HL-60 (cell line): ENCODE results near the gene MRPL21.

Experiments
- DNase-seq, 2 experiments: peaks; one replicate each; pipeline ENCODE4 v3.0.0-alpha.2; 2010 to 2020; ENCODE audit warnings: low read depth in 1 of 2, low spot score in 1 of 2
- H3K27ac ChIP-seq: fragments of 250-450 bp; sonication (Bioruptor Pico); replicated peaks from 2 replicates; pipeline ENCODE4 v1.5.1; 2020; ENCODE audit warnings: mild to moderate bottlenecking, moderate library complexity
- H3K27me3 ChIP-seq: fragments of 250-450 bp; sonication (Bioruptor Pico); 2 replicates; pipeline ENCODE4 v1.5.1; 2021; ENCODE audit warnings: mild to moderate bottlenecking, moderate library complexity; ENCODE audit not compliant: insufficient read depth, poor library complexity, severe bottlenecking
- H3K4me3 ChIP-seq: replicated peaks from 2 replicates; pipeline ENCODE4 v1.5.1; 2011; ENCODE audit warnings: mild to moderate bottlenecking, control low read depth, low read length; ENCODE audit not compliant: insufficient read depth
- GABPA ChIP-seq: IDR thresholded peaks from 2 replicates; pipeline ENCODE4 v1.6.1; 2012; ENCODE audit warnings: low read depth
- POLR2AphosphoS5 ChIP-seq: IDR thresholded peaks from 2 replicates; pipeline ENCODE4 v1.6.1; 2012; ENCODE audit warnings: low read depth
- SPI1 ChIP-seq: IDR thresholded peaks from 2 replicates; pipeline ENCODE4 v1.6.1; 2012; ENCODE audit warnings: low read depth, mild to moderate bottlenecking, borderline replicate concordance
- TF ChIP-seq, protein P1 (sequence below): IDR thresholded peaks from one replicate; pipeline ENCODE4 v1.5.1; 2011; ENCODE audit warnings: low read length, control low read depth, inconsistent platforms; ENCODE audit not compliant: insufficient read depth
- TF ChIP-seq, protein P2 (sequence below): IDR thresholded peaks from 2 replicates; pipeline ENCODE4 v1.6.1; 2012; ENCODE audit warnings: low read depth; ENCODE audit not compliant: insufficient replicate concordance

Gene MRPL21

DNA sequence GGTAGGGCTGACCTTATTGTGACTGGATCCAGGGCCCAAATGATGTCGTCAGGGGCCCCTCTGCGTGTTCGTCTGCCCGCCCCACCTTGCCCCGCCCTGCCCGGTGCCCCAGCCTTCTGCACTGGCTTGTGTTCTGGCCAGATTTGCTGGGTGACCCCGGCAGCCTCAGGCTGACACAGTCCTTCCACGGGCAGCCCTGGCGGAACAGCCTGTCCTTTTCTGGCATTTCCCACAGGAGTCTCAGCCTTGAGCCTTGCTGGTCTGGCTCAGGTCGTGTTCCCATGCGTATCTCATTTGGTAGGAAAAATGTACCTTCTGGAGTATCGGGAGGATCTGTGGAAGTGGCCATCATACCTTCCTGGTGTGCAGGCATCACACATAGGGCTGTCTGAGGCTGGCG, 31.0 kb upstream of the MRPL21 start:
- Histone ChIP-seq H3K27ac (no peak overlapping the region), H3K4me3 (no peak overlapping the region), H3K27me3 (no peaks in the 10 kb centered on the region)
- TF ChIP-seq SPI1 = no peak
- TF ChIP-seq, protein P1, sequence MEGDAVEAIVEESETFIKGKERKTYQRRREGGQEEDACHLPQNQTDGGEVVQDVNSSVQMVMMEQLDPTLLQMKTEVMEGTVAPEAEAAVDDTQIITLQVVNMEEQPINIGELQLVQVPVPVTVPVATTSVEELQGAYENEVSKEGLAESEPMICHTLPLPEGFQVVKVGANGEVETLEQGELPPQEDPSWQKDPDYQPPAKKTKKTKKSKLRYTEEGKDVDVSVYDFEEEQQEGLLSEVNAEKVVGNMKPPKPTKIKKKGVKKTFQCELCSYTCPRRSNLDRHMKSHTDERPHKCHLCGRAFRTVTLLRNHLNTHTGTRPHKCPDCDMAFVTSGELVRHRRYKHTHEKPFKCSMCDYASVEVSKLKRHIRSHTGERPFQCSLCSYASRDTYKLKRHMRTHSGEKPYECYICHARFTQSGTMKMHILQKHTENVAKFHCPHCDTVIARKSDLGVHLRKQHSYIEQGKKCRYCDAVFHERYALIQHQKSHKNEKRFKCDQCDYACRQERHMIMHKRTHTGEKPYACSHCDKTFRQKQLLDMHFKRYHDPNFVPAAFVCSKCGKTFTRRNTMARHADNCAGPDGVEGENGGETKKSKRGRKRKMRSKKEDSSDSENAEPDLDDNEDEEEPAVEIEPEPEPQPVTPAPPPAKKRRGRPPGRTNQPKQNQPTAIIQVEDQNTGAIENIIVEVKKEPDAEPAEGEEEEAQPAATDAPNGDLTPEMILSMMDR = no peak
- DNase-seq = no peak

DNA sequence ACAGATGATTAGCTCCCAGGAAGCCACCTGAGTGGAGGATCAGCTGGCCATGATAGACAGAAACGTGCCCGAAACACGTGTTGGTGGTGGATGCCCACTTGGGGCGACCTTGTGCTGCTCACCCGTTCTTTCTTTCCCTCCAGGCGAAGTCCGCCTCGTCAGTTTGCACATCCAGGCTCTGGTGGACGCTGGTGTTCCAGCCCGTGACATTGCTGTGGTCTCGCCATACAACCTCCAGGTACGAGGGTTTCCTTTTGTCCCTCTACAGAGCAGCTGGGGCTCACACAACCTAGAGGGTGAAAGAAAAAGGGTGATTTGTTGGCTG, 30.7 kb upstream of the MRPL21 start:
- no peaks in the 10 kb centered on the region for H3K27me3 ChIP-seq
- H3K27ac ChIP-seq = no peak overlapping the region
- TF ChIP-seq, protein P2, sequence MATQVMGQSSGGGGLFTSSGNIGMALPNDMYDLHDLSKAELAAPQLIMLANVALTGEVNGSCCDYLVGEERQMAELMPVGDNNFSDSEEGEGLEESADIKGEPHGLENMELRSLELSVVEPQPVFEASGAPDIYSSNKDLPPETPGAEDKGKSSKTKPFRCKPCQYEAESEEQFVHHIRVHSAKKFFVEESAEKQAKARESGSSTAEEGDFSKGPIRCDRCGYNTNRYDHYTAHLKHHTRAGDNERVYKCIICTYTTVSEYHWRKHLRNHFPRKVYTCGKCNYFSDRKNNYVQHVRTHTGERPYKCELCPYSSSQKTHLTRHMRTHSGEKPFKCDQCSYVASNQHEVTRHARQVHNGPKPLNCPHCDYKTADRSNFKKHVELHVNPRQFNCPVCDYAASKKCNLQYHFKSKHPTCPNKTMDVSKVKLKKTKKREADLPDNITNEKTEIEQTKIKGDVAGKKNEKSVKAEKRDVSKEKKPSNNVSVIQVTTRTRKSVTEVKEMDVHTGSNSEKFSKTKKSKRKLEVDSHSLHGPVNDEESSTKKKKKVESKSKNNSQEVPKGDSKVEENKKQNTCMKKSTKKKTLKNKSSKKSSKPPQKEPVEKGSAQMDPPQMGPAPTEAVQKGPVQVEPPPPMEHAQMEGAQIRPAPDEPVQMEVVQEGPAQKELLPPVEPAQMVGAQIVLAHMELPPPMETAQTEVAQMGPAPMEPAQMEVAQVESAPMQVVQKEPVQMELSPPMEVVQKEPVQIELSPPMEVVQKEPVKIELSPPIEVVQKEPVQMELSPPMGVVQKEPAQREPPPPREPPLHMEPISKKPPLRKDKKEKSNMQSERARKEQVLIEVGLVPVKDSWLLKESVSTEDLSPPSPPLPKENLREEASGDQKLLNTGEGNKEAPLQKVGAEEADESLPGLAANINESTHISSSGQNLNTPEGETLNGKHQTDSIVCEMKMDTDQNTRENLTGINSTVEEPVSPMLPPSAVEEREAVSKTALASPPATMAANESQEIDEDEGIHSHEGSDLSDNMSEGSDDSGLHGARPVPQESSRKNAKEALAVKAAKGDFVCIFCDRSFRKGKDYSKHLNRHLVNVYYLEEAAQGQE = no peak
- TF ChIP-seq POLR2AphosphoS5 (no peak), GABPA (no peak), SPI1 (no peak)
- TF ChIP-seq, protein P1 = no peak
- no peak overlapping the region for H3K4me3 ChIP-seq
- no peak for DNase-seq

DNA sequence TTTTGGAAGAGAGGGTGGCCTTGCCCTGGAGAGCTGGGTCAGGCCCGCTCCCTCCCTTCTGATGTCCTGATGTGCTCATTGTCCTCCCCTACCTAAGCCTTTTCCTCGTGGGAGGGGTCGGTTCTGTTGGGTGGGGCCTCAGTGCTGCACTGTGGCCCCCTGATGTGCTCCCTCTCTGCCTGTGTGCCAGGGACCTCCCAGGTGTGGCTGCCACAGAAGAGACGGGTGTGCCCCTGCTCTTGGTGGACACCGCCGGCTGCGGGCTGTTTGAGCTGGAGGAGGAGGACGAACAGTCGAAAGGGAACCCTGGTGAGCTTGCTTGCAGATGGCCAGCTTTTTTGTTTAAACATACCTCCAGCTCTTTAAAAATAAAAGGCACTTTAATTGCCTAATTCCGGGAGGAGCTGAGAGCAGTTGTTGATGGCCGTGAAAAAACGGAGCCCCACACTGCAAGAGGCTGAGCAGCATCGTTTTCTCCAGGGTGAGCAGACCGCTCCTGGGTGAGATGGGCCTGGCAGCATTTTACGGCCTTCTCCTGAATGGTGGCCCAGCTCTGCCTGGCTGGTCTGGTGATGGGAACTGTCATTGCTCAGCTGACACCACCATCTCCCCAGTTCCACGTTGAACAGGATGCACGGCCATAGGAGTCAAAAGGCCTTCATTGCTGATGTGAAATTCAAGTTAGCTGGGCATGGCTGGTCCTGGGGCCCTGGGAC, 30.1 kb upstream of the MRPL21 start:
- Histone ChIP-seq H3K27ac (no peak overlapping the region), H3K4me3 (no peak overlapping the region), H3K27me3 (no peaks in the 10 kb centered on the region)
- DNase-seq = no peak
- TF ChIP-seq SPI1 (no peak), POLR2AphosphoS5 (no peak), GABPA (no peak)
- TF ChIP-seq, protein P2 = no peak
- TF ChIP-seq, protein P1 = no peak
